GM19463 (cell line): ENCODE measurements around the gene OR4F16.
"Not testable (repeated sequence)": the region's sequence is repeated elsewhere in the genome, so short reads cannot be mapped to it uniquely, and the experiment has no call there.

ENCODE experiments used
- ATAC-seq: cut with Tn5 transposase; IDR thresholded peaks from one replicate; pipeline ENCODE4 v1.9.1; 2021; ENCODE audit warnings: mild to moderate bottlenecking, moderate library complexity; ENCODE audit not compliant: unreplicated experiment

The OR4F16 gene

GRCh38 chr1:686554-686953 is at the start of gene OR4F16:
Gene OR4F16 (minus strand): TSS chr1:686654. CDS start chr1:686654, 0 bp downstream.
- ATAC-seq, result not testable (repeated sequence)

- not testable (repeated sequence) for ATAC-seq
Observed at GRCh38 chr1:733649-734048, 47.2 kb upstream of the OR4F16 start.

DNA sequence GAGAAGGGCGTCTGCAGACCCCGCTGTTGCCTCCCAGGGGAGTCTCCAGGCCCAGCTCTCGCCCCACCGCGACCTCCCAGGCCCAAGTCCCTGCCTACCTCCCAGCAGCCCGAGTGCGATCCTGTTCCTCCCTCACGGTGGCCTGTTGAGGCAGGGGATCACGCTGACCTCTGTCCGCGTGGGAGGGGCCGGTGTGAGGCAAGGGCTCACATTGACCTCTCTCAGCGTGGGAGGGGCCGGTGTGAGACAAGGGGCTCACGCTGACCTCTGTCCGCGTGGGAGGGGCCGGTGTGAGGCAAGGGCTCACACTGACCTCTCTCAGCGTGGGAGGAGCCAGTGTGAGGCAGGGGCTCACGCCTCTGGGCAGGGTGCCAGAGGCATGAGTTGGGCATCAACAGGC is 40.6 kb upstream of the OR4F16 start:
- ATAC-seq, result not testable (repeated sequence)
